GM12891 (cell line): Measurements from ENCODE around the gene UPB1.

Experiments used
- POLR2A ChIP-seq: IDR thresholded peaks from 2 replicates; pipeline ENCODE4 v1.6.1; 2011; ENCODE audit warnings: low read depth, low read length, control low read depth
- POLR2AphosphoS5 ChIP-seq: IDR thresholded peaks from 2 replicates; pipeline ENCODE4 v1.6.1; 2011; ENCODE audit warnings: low read depth, low read length, control low read depth
- SPI1 ChIP-seq: IDR thresholded peaks from 2 replicates; pipeline ENCODE4 v1.6.1; 2011; ENCODE audit warnings: low read depth, low read length, control low read depth
- TAF1 ChIP-seq: IDR thresholded peaks from 2 replicates; pipeline ENCODE4 v1.6.1; 2011; ENCODE audit warnings: low read depth, low read length, control low read depth

DNA sequence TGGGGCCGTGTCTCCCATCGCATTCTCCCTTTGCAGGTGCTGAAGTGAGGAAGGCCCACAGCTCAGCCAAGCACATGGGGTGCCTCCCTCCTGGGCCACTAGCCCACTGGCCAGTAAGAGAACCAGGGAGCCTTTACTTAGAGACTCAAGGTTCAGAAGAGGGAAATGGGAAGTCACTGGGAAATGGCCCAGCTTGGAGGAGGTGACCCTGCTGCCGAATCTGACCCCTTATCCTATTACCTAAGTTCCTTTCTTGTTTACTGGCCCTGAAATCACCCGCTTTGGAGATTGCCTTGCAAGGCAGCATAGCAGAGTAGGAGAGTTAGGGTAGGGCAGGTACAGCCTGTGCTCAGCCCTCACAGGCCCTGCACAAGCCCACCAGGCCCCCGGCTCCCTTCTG lies 24.4 kb downstream of the UPB1 start:
- TF ChIP-seq TAF1, result no peak
- TF ChIP-seq POLR2AphosphoS5, result no peak
- TF ChIP-seq POLR2A, result no peak
- TF ChIP-seq SPI1, result no peak
